ENCODE measurements around the gene PHC2.

PHC2 gene

DNA sequence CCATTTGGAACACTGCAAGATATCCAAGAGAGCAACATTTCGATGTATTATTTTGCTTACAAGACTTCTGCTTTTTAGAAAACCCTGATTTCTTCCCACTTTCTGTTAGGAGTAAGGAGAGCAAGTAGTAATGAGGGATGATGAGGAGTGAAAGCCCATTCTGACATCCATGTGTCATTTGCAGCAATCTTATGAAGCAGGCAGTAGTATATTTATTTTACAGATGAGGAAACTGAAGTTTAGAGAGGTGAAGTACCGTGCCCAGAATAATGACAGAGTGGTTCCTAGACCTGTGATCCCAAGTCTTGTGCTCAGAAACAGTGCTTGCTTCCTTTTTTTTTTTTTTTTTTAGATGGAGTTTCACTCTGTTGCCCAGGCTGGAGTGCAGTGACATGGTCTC lies 34.4 kb upstream of the PHC2 start:
- Histone ChIP-seq H3K9me3 (replicated peaks; ENCODE audit: low read length) (no peaks in the 10 kb centered on the region), H3K9ac (ENCODE audit: low read depth, low read length) (no peak overlapping the region), H3K4me3 (ENCODE audit: low read length) (no peak overlapping the region), H3K4me1 (ENCODE audit: control insufficient read depth, insufficient read depth, low read length) (peaks cover 16% of the 10 kb centered on the region), H3K36me3 (ENCODE audit: insufficient read depth, low read length) (no peaks in the 10 kb centered on the region), H3K4me2 (ENCODE audit: low read length) (no peak overlapping the region), H3K27me3 (ENCODE audit: control insufficient read depth, insufficient read depth, low read length) (no peaks in the 10 kb centered on the region)

DNA sequence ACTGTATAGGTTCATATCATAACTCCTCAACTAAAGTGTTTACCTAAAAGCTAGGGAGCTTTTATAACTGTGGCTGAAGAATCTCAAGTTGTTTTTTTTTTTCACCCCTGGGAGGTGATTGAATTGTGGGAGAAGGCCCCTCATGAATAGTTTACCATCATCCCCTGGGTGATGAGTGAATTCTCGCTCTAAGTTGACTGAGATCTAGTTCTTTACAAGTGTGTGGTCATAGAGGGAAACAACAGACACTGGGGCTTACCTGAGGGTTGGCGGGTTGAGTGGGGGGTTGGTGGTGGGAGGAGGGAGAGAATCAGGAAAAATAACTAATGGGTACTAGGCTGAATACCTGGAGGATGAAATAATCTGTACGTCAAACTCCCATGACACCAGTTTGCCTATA lies 33.7 kb upstream of the PHC2 start:
- no peak overlapping the region for H3K4me2 ChIP-seq (ENCODE audit: low read length)
- no peak overlapping the region for H3K4me3 ChIP-seq (ENCODE audit: low read length)
- H3K9me3 ChIP-seq (replicated peaks; ENCODE audit: low read length) = no peaks in the 10 kb centered on the region
- peaks cover 22% of the 10 kb centered on the region for H3K4me1 ChIP-seq (ENCODE audit: control insufficient read depth, insufficient read depth, low read length)
- H3K27me3 ChIP-seq (ENCODE audit: control insufficient read depth, insufficient read depth, low read length) = no peaks in the 10 kb centered on the region
- no peak overlapping the region for H3K9ac ChIP-seq (ENCODE audit: low read depth, low read length)
- H3K36me3 ChIP-seq (ENCODE audit: insufficient read depth, low read length) = no peaks in the 10 kb centered on the region

DNA sequence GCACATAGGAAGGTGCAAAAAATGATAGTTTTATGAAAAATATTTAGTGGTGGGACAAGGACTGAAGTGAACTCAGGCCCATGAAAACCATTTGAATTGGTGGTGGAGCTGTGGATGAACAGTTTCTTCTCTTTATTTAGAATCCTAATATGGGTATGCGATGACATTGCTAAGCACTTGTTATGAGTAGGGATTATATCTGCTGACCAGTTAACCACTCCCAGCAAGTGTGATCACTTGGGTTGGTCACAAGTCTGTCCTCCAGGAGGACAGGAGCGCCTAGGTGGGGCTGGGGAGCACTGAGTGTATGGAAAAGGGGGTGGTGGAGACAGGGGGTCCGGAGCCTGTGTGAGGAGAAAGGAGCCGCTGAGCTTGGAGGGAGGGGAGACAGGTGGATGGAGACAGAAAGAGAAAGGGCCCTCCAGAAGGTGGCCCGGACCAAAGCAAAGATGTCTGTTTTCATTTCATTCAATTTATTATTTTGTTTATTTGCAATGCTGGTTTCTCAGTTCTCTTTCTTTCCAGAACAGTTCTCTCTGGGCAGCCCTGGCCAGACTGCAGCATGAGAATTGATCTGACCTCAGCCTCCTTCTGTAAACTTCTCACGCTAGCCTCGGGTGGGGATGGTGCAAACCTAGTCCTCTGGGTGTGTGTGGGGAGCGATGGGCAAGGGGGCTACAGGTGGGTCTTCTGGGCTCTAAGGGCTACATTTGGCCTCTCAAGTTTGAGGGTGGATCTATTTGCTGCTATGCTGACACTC lies 31.7 kb upstream of the PHC2 start:
- H3K4me1 ChIP-seq (ENCODE audit: control insufficient read depth, insufficient read depth, low read length) = peaks cover 30% of the 10 kb centered on the region
- no peak overlapping the region for H3K4me2 ChIP-seq (ENCODE audit: low read length)
- no peaks in the 10 kb centered on the region for H3K27me3 ChIP-seq (ENCODE audit: control insufficient read depth, insufficient read depth, low read length)
- no peak overlapping the region for H3K4me3 ChIP-seq (ENCODE audit: low read length)
- H3K9ac ChIP-seq (ENCODE audit: low read depth, low read length) = no peak overlapping the region
- no peaks in the 10 kb centered on the region for H3K36me3 ChIP-seq (ENCODE audit: insufficient read depth, low read length)
- no peaks in the 10 kb centered on the region for H3K9me3 ChIP-seq (replicated peaks; ENCODE audit: low read length)

DNA sequence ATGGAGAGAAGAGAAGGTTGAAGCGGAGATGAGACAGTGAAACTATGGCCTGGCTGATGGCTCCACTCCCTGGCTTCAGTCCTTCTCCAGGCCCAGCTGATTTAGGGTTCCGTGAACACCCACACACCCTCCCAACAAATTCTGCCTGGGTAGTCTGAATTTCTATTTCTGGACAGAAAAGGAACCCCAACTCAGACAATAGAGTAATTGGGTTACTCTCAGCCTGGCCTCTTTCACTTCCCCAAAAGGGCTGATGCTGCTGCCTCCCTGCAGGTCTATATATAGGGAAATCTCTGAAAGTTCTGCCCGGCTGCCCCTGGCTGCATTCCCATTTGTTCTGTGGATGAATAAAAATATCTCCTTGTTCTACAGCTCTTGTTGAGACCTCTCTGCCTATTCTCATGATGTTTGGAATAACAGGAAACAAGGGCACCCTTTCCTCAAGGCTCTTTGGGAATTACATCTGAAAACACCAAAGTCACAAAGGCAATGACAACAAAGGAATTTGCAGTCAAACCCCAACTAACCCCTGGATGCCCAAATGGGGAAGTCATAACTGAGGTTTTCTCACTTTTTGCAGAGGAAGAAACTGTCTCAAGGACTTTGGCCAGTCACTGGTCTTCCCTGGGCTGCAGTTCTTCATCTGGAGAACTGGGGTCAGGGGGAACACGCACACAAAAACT lies 30.2 kb upstream of the PHC2 start:
- H3K4me1 ChIP-seq (ENCODE audit: control insufficient read depth, insufficient read depth, low read length) = peaks cover 32% of the 10 kb centered on the region
- H3K9ac ChIP-seq (ENCODE audit: low read depth, low read length) = no peak overlapping the region
- H3K27me3 ChIP-seq (ENCODE audit: control insufficient read depth, insufficient read depth, low read length) = no peaks in the 10 kb centered on the region
- H3K9me3 ChIP-seq (replicated peaks; ENCODE audit: low read length) = no peaks in the 10 kb centered on the region
- no peak overlapping the region for H3K4me3 ChIP-seq (ENCODE audit: low read length)
- no peaks in the 10 kb centered on the region for H3K36me3 ChIP-seq (ENCODE audit: insufficient read depth, low read length)
- no peak overlapping the region for H3K4me2 ChIP-seq (ENCODE audit: low read length)

DNA sequence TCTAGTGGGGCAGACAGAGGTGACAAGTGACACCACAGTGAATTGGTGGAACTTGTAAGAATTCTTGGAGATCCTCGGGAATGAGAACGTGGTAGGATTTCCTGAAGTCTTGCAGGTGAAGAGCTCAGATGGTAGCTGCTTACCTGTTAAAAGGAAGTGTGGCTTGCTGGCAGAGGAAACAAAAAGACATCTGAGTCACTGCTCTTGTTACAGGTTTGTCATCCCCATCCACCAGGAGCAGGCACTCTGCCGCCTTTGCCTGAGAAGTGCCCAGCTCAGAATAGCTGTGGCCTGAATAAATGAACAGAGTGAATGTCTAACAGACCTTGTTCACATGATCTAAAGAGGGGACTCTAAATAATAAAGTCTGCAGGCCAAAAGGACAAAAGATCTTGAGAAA lies 29.2 kb upstream of the PHC2 start:
- Histone ChIP-seq H3K9me3 (replicated peaks; ENCODE audit: low read length) (no peaks in the 10 kb centered on the region), H3K4me3 (ENCODE audit: low read length) (no peak overlapping the region), H3K4me1 (ENCODE audit: control insufficient read depth, insufficient read depth, low read length) (peaks cover 38% of the 10 kb centered on the region), H3K36me3 (ENCODE audit: insufficient read depth, low read length) (no peaks in the 10 kb centered on the region), H3K9ac (ENCODE audit: low read depth, low read length) (no peak overlapping the region), H3K4me2 (ENCODE audit: low read length) (no peak overlapping the region), H3K27me3 (ENCODE audit: control insufficient read depth, insufficient read depth, low read length) (no peaks in the 10 kb centered on the region)

DNA sequence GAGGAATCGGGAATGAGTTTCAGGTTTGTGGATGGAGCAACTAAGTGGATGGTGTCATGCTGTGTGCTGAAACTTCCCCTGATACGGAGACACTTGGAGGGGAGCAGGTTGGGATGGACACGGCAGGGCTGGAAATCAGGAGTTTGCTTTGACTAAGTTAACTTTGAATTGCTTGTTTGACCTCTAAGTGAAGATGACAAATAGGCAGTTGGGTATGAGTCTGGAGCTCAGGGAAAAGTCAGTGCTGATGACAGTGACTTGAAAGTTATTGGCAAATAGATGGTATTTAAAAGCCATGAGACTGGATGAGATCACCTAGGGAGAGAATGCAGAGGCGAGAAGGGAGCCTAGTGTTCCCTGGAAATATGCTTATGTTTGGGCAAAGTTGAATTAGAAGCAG lies 28.8 kb upstream of the PHC2 start:
- no peak overlapping the region for H3K4me3 ChIP-seq (ENCODE audit: low read length)
- H3K9me3 ChIP-seq (replicated peaks; ENCODE audit: low read length) = no peaks in the 10 kb centered on the region
- no peaks in the 10 kb centered on the region for H3K36me3 ChIP-seq (ENCODE audit: insufficient read depth, low read length)
- peaks cover 38% of the 10 kb centered on the region for H3K4me1 ChIP-seq (ENCODE audit: control insufficient read depth, insufficient read depth, low read length)
- H3K4me2 ChIP-seq (ENCODE audit: low read length) = no peak overlapping the region
- H3K9ac ChIP-seq (ENCODE audit: low read depth, low read length) = no peak overlapping the region
- H3K27me3 ChIP-seq (ENCODE audit: control insufficient read depth, insufficient read depth, low read length) = no peaks in the 10 kb centered on the region

DNA sequence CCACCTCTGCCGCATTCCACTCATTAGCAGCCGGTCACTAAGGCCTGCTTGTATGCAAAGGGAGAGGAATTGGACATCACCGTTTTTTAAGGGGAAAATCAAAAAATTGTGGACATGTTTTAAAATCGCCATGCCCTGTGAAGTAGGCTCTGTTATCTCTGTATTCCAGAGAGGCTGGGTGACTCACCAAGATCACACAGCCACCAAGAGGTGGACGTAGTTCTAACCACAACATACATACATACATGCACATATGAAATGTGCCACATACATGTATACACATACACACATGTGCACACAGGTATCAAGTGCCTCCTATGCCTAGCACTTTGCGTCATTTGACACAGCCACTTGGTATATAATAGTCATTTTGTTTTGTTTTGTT lies 25.6 kb upstream of the PHC2 start:
- no peaks in the 10 kb centered on the region for H3K9me3 ChIP-seq (replicated peaks; ENCODE audit: low read length)
- H3K27me3 ChIP-seq (ENCODE audit: control insufficient read depth, insufficient read depth, low read length) = no peaks in the 10 kb centered on the region
- H3K4me2 ChIP-seq (ENCODE audit: low read length) = no peak overlapping the region
- no peak overlapping the region for H3K4me3 ChIP-seq (ENCODE audit: low read length)
- no peaks in the 10 kb centered on the region for H3K36me3 ChIP-seq (ENCODE audit: insufficient read depth, low read length)
- peaks cover 38% of the 10 kb centered on the region for H3K4me1 ChIP-seq (ENCODE audit: control insufficient read depth, insufficient read depth, low read length)
- no peak overlapping the region for H3K9ac ChIP-seq (ENCODE audit: low read depth, low read length)

DNA sequence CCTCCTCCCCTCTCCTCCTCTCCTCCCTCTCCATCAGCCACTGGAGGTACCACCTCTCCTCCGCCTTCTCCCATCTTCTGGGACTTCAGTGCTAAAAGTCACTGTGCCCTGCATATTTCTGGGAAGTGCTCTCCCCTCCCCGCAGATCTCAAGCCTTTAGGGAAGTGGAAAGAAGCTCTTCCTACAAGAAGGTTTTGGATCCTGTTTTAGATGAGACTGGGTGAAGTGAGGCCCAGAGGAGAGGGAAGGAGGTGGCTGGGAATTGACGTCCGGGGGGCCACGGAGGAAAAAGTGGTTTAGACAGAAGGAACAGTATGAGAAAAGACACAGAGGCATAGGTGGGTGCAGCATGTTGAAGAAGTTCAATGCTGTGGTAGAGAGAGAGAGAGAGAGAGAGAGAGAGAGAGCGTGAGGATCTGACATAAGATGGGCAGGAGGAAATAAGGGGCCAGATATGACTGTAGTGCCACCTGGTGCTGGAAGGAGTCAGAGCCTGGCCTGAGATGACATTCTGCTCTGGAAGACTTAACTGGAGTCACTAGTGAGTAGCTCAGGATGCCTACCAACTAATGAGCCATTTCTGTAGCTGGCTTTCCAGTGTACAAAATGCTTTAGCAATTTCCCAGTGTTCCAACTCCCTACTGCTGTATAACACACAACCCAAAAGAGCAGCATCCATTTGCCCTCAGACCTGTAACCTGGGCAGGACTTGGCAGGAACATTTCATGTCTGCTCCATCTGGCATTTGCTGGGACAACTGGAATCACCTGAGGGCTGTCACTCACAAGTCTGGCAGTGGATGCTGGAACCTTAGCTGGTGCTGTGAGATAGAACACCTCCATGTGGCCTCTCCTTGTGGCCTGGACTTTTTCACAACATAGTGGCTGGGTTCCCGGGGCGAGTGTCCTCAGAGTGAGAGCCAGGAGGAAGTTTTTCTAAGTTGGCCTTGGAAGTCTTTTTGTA lies 24.9 kb upstream of the PHC2 start:
- H3K4me1 ChIP-seq (ENCODE audit: control insufficient read depth, insufficient read depth, low read length) = peaks cover 38% of the 10 kb centered on the region
- H3K4me3 ChIP-seq (ENCODE audit: low read length) = no peak overlapping the region

DNA sequence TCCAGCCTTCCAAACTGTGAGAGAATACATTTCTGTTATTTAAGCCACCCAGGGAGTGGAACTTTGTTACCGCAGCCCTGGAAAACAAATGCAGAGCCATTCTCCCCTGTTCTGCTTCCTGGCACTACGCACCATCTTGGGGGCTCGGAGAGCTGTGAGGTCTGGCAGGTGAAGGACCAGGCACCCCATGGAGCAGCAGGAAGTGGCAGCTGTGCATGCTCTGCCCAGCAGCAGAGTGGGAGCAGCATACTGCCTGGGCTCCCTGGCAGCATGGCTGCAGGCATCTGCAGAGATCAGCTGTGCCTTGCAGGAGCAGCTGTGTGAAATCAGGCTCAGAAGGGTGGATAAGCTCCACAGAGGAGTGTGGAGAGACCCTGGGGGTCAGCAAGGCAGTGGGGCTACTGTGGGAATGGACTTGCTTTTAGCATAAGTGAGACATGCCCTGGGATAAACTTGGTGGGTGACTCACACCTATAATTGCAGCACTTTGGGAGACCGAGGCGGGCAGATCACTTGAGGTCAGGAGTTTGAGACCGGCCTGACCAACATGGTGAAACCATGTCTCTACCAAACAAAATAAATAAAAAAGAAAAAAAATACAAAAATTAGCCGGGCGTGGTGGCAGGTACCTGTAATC lies 23.9 kb upstream of the PHC2 start:
- no peak overlapping the region for H3K4me3 ChIP-seq (ENCODE audit: low read length)
- H3K36me3 ChIP-seq (ENCODE audit: insufficient read depth, low read length) = no peaks in the 10 kb centered on the region
- H3K27me3 ChIP-seq (ENCODE audit: control insufficient read depth, insufficient read depth, low read length) = no peaks in the 10 kb centered on the region
- H3K4me2 ChIP-seq (ENCODE audit: low read length) = no peak overlapping the region
- H3K9me3 ChIP-seq (replicated peaks; ENCODE audit: low read length) = no peaks in the 10 kb centered on the region
- no peak overlapping the region for H3K9ac ChIP-seq (ENCODE audit: low read depth, low read length)
- H3K4me1 ChIP-seq (ENCODE audit: control insufficient read depth, insufficient read depth, low read length) = peaks cover 31% of the 10 kb centered on the region

More for the DNA sequence above, 24.9 kb upstream of the PHC2 start:
- no peaks in the 10 kb centered on the region for H3K27me3 ChIP-seq (ENCODE audit: control insufficient read depth, insufficient read depth, low read length)
- H3K36me3 ChIP-seq (ENCODE audit: insufficient read depth, low read length) = no peaks in the 10 kb centered on the region
- no peaks in the 10 kb centered on the region for H3K9me3 ChIP-seq (replicated peaks; ENCODE audit: low read length)
- no peak overlapping the region for H3K4me2 ChIP-seq (ENCODE audit: low read length)
- no peak overlapping the region for H3K9ac ChIP-seq (ENCODE audit: low read depth, low read length)

DNA sequence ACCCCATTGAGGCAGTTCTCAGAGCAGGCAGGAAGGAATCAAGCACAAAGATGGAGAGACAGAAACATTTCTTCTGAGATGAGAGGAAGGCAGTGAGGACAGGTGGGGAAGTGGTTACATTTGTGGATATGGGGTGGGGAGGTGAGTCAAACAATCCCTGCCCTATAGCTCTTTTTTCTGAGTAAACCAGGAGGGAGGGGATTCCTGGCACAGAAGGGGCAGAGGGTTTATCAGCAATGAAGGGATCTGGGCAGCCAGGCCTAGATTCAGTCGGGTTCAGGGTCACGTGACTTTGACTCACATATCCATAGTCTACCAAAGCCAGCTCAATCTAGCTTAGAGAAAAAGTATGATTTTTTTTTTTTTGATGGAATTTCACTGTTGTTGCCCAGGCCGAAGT lies 15.7 kb upstream of the PHC2 start:
- Histone ChIP-seq H3K9ac (ENCODE audit: low read depth, low read length) (no peak overlapping the region), H3K4me2 (ENCODE audit: low read length) (no peak overlapping the region), H3K4me1 (ENCODE audit: control insufficient read depth, insufficient read depth, low read length) (peaks cover 27% of the 10 kb centered on the region), H3K4me3 (ENCODE audit: low read length) (no peak overlapping the region), H3K36me3 (ENCODE audit: insufficient read depth, low read length) (no peaks in the 10 kb centered on the region), H3K27me3 (ENCODE audit: control insufficient read depth, insufficient read depth, low read length) (no peaks in the 10 kb centered on the region), H3K9me3 (replicated peaks; ENCODE audit: low read length) (no peaks in the 10 kb centered on the region)

DNA sequence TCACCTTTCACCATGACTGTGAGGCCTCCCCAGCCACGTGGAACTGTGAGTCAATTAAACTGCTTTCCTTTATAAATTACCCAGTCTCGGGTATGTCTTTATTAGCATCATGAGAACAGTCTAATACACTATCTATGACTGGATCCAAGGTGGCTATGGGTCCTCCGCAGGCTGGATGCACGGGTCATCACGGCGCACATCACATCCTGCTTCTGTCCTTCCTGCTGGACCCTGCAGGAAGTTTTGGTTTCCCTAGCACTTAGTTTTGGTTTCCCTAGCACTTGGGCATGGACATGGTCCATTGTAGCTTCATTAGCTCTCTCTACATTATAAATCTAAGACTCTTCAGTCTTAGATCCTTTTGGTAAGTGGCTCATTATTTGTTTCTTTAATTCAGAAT lies 14.2 kb upstream of the PHC2 start:
- no peak overlapping the region for H3K4me2 ChIP-seq (ENCODE audit: low read length)
- H3K9ac ChIP-seq (ENCODE audit: low read depth, low read length) = no peak overlapping the region
- H3K4me3 ChIP-seq (ENCODE audit: low read length) = no peak overlapping the region
- peaks cover 28% of the 10 kb centered on the region for H3K4me1 ChIP-seq (ENCODE audit: control insufficient read depth, insufficient read depth, low read length)
- H3K9me3 ChIP-seq (replicated peaks; ENCODE audit: low read length) = no peaks in the 10 kb centered on the region
- no peaks in the 10 kb centered on the region for H3K36me3 ChIP-seq (ENCODE audit: insufficient read depth, low read length)
- no peaks in the 10 kb centered on the region for H3K27me3 ChIP-seq (ENCODE audit: control insufficient read depth, insufficient read depth, low read length)
